Measurements from ENCODE around the gene NPBWR2.

Gene NPBWR2

GRCh38 chr20:64148581-64148980 is 41.2 kb upstream of the NPBWR2 start:
- H3K27ac ChIP-seq: no peak overlapping the region
- no peaks in the 10 kb centered on the region for H3K4me1 ChIP-seq (ENCODE audit: low read depth, poor library complexity, severe bottlenecking)
- H3K9ac ChIP-seq: no peak overlapping the region
- H3K4me2 ChIP-seq: no peak overlapping the region
- H3K79me2 ChIP-seq (ENCODE audit: insufficient read depth, low read depth): no peaks in the 10 kb centered on the region
- H3K4me3 ChIP-seq (IDR thresholded peaks at IDR 0.05; ENCODE audit: insufficient read depth, low read depth, low read length): no peak overlapping the region
- H4K20me1 ChIP-seq (ENCODE audit: insufficient read depth): no peaks in the 10 kb centered on the region
- TF ChIP-seq CTCF (conservative IDR thresholded peaks at IDR 0.05; ENCODE audit: low read depth, low read length): no peak
- H2AFZ ChIP-seq (ENCODE audit: low read depth): no peak overlapping the region
- H3K36me3 ChIP-seq (ENCODE audit: insufficient read depth): no peaks in the 10 kb centered on the region
- peaks cover 64% of the 10 kb centered on the region for H3K27me3 ChIP-seq (ENCODE audit: insufficient read depth, low read depth)

- no peak overlapping the region for H3K4me3 ChIP-seq (IDR thresholded peaks at IDR 0.05; ENCODE audit: insufficient read depth, low read depth, low read length)
- no peak overlapping the region for H3K9ac ChIP-seq
- H3K4me2 ChIP-seq: no peak overlapping the region
- peaks cover 59% of the 10 kb centered on the region for H3K27me3 ChIP-seq (ENCODE audit: insufficient read depth, low read depth)
- H3K27ac ChIP-seq: no peak overlapping the region
- TF ChIP-seq CTCF (conservative IDR thresholded peaks at IDR 0.05; ENCODE audit: low read depth, low read length): no peak
- H3K79me2 ChIP-seq (ENCODE audit: insufficient read depth, low read depth): no peaks in the 10 kb centered on the region
- H2AFZ ChIP-seq (ENCODE audit: low read depth): no peak overlapping the region
- no peaks in the 10 kb centered on the region for H3K4me1 ChIP-seq (ENCODE audit: low read depth, poor library complexity, severe bottlenecking)
- no peaks in the 10 kb centered on the region for H3K36me3 ChIP-seq (ENCODE audit: insufficient read depth)
- no peaks in the 10 kb centered on the region for H4K20me1 ChIP-seq (ENCODE audit: insufficient read depth)
Measured at GRCh38 chr20:64146936-64147477, 39.6 kb upstream of the NPBWR2 start.

GRCh38 chr20:64146301-64146935 is 39.1 kb upstream of the NPBWR2 start:
- Histone ChIP-seq H3K36me3 (ENCODE audit: insufficient read depth) (no peaks in the 10 kb centered on the region), H3K9ac (no peak overlapping the region), H3K4me1 (ENCODE audit: low read depth, poor library complexity, severe bottlenecking) (no peaks in the 10 kb centered on the region), H3K79me2 (ENCODE audit: insufficient read depth, low read depth) (no peaks in the 10 kb centered on the region), H4K20me1 (ENCODE audit: insufficient read depth) (no peaks in the 10 kb centered on the region), H3K27me3 (ENCODE audit: insufficient read depth, low read depth) (peaks cover 57% of the 10 kb centered on the region), H3K27ac (no peak overlapping the region), H3K4me2 (no peak overlapping the region), H3K4me3 (IDR thresholded peaks at IDR 0.05; ENCODE audit: insufficient read depth, low read depth, low read length) (no peak overlapping the region), H2AFZ (ENCODE audit: low read depth) (no peak overlapping the region)
- TF ChIP-seq CTCF (conservative IDR thresholded peaks at IDR 0.05; ENCODE audit: low read depth, low read length): no peak

- H3K27ac ChIP-seq: no peak overlapping the region
Measured at GRCh38 chr20:64145458-64146300, 38.3 kb upstream of the NPBWR2 start.

More at GRCh38 chr20:64145458-64146300, 38.3 kb upstream of the NPBWR2 start:
- Histone ChIP-seq H3K36me3 (ENCODE audit: insufficient read depth) (no peaks in the 10 kb centered on the region), H4K20me1 (ENCODE audit: insufficient read depth) (no peaks in the 10 kb centered on the region), H3K4me1 (ENCODE audit: low read depth, poor library complexity, severe bottlenecking) (no peaks in the 10 kb centered on the region), H3K27me3 (ENCODE audit: insufficient read depth, low read depth) (peaks cover 61% of the 10 kb centered on the region), H2AFZ (ENCODE audit: low read depth) (no peak overlapping the region), H3K4me2 (no peak overlapping the region), H3K4me3 (IDR thresholded peaks at IDR 0.05; ENCODE audit: insufficient read depth, low read depth, low read length) (no peak overlapping the region), H3K9ac (no peak overlapping the region), H3K79me2 (ENCODE audit: insufficient read depth, low read depth) (no peaks in the 10 kb centered on the region)
- TF ChIP-seq CTCF (conservative IDR thresholded peaks at IDR 0.05; ENCODE audit: low read depth, low read length): peak; percentile 58
